ENCODE measurements around the gene CLIP4. TPM values are rescaled to one million over a fixed set of nuclear protein-coding genes. Genes with fewer than 3 reads are reported as not detected.

Gene CLIP4
- total RNA-seq, 2 experiments from 2014 or later: not detected

GRCh38 chr2:29130295-29130694, 15.1 kb downstream of the CLIP4 start:
- no TSS peak for BruUV-seq (replicated peaks)
- no peaks in the 10 kb centered on the region for H3K79me2 ChIP-seq (ENCODE audit: insufficient read depth, low read depth, low read length)
- POLR2A ChIA-PET: interaction anchor here (1.4 kb wide), 1 partner anchor 17 kb away, joined by 4 read pairs; no protein-coding TSS in a partner anchor
- peak overlapping the region; percentile 38; the same call in 1 of the 2 replicates for H2AFZ ChIP-seq (ENCODE audit: low read length)
- H4K20me1 ChIP-seq (ENCODE audit: insufficient read depth, low read length): no peaks in the 10 kb centered on the region
- no peak for TF ChIP-seq CTCF (conservative IDR thresholded peaks at IDR 0.05; ENCODE audit: low read length)
- CTCF ChIA-PET (ENCODE audit: unreplicated experiment): no interaction called here
- H3K9me2 ChIP-seq (ENCODE audit: insufficient read depth, low read length): no peaks in the 10 kb centered on the region
- no peak for DNase-seq (ENCODE audit: low spot score)
- H3K4me1 ChIP-seq (ENCODE audit: insufficient read depth, low read length, poor library complexity, severe bottlenecking): peaks cover 6% of the 10 kb centered on the region
- no peaks in the 10 kb centered on the region for H3K36me3 ChIP-seq (ENCODE audit: insufficient read depth, low read length)
- 0 out of 2 replicates have a peak overlapping the region, but pooled peaks have one; percentile 3 for H3K4me2 ChIP-seq (ENCODE audit: low read length)
- H3K9me3 ChIP-seq (ENCODE audit: low read length): no peaks in the 10 kb centered on the region
- H3K27ac ChIP-seq (ENCODE audit: low read depth, low read length, poor library complexity, severe bottlenecking): no peak overlapping the region
- intact Hi-C loops (cut with micrococcal nuclease; ENCODE audit: unreplicated experiment): no loop called here
- H3K4me3 ChIP-seq (ENCODE audit: low read depth, low read length, poor library complexity, severe bottlenecking): no peak overlapping the region

DNA sequence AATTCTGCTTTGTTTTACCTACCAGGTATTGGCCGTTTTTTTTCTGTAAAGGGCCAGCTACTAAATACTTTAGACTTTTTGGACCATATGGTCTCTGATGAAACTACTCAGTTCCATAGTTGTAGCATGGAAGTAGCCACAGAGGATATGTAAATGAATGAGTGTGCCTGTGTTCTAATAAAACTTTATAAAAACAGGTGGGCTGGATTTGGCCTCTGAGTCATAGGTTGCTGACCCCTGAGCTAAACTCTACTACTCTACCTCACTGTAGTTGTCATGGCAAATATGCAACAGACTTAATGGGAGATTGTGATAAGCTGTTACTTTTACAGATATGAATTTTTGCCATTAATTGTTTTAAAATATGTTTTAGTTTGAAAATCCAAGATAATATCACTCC, 19.7 kb downstream of the CLIP4 start:
- peaks cover 6% of the 10 kb centered on the region for H3K4me1 ChIP-seq (ENCODE audit: insufficient read depth, low read length, poor library complexity, severe bottlenecking)
- H2AFZ ChIP-seq (ENCODE audit: low read length): no peak overlapping the region
- CTCF ChIA-PET (ENCODE audit: unreplicated experiment): no interaction called here
- H4K20me1 ChIP-seq (ENCODE audit: insufficient read depth, low read length): no peaks in the 10 kb centered on the region
- intact Hi-C loops (cut with micrococcal nuclease; ENCODE audit: unreplicated experiment): no loop called here
- H3K4me3 ChIP-seq (ENCODE audit: low read depth, low read length, poor library complexity, severe bottlenecking): no peak overlapping the region
- TF ChIP-seq EZH2phosphoT487 (IDR thresholded peaks at IDR 0.05; ENCODE audit: borderline replicate concordance, low read depth, low read length): no peak
- no peak for TF ChIP-seq CTCF (conservative IDR thresholded peaks at IDR 0.05; ENCODE audit: low read length)
- H3K9me3 ChIP-seq (ENCODE audit: low read length): no peaks in the 10 kb centered on the region
- H3K79me2 ChIP-seq (ENCODE audit: insufficient read depth, low read depth, low read length): no peaks in the 10 kb centered on the region
- no peak overlapping the region for H3K27ac ChIP-seq (ENCODE audit: low read depth, low read length, poor library complexity, severe bottlenecking)
- no TSS peak for BruUV-seq (replicated peaks)
- H3K9me2 ChIP-seq (ENCODE audit: insufficient read depth, low read length): no peaks in the 10 kb centered on the region
- H3K4me2 ChIP-seq (ENCODE audit: low read length): no peak overlapping the region
- POLR2A ChIA-PET: no interaction called here
- H3K36me3 ChIP-seq (ENCODE audit: insufficient read depth, low read length): no peaks in the 10 kb centered on the region
- no peak for DNase-seq (ENCODE audit: low spot score)

DNA sequence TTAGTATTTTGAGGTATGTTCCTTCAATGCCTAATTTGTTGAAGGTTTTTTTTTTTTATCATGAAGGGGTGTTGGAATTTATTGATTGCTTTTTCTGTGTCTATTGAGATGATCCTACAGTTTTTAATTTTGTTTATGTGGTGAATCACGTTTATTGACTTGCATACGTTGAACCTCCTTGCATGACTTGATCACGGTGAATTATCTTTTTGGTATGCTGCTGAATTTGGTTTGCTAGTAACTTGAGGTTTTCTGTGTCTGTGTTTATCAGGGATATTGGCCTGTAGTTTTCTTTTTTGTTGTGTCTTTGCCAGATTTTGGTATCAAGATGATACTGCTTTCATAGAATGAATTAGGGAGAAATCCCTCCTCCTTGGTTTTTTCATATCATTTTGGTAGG, 23.9 kb downstream of the CLIP4 start:
- ChIA-PET POLR2A (no interaction called here), CTCF (ENCODE audit: unreplicated experiment) (no interaction called here)
- intact Hi-C loops (cut with micrococcal nuclease; ENCODE audit: unreplicated experiment): no loop called here
- no peak overlapping the region for H3K4me3 ChIP-seq (ENCODE audit: low read depth, low read length, poor library complexity, severe bottlenecking)
- no peaks in the 10 kb centered on the region for H3K4me1 ChIP-seq (ENCODE audit: insufficient read depth, low read length, poor library complexity, severe bottlenecking)
- H3K9me3 ChIP-seq (ENCODE audit: low read length): no peaks in the 10 kb centered on the region
- H2AFZ ChIP-seq (ENCODE audit: low read length): no peak overlapping the region
- no TSS peak for BruUV-seq (replicated peaks)
- no peak overlapping the region for H3K27ac ChIP-seq (ENCODE audit: low read depth, low read length, poor library complexity, severe bottlenecking)
- H4K20me1 ChIP-seq (ENCODE audit: insufficient read depth, low read length): no peaks in the 10 kb centered on the region
- H3K79me2 ChIP-seq (ENCODE audit: insufficient read depth, low read depth, low read length): no peaks in the 10 kb centered on the region
- DNase-seq (ENCODE audit: low spot score): no peak
- H3K4me2 ChIP-seq (ENCODE audit: low read length): no peak overlapping the region
- TF ChIP-seq CTCF (conservative IDR thresholded peaks at IDR 0.05; ENCODE audit: low read length) (no peak), EZH2phosphoT487 (IDR thresholded peaks at IDR 0.05; ENCODE audit: borderline replicate concordance, low read depth, low read length) (no peak)
- H3K36me3 ChIP-seq (ENCODE audit: insufficient read depth, low read length): no peaks in the 10 kb centered on the region
- no peaks in the 10 kb centered on the region for H3K9me2 ChIP-seq (ENCODE audit: insufficient read depth, low read length)

Data from OCI-LY7 (cell line).